H54 (cell line): ENCODE results near the gene OR6X1.
"Not testable (repeated sequence)": the region's sequence is repeated elsewhere in the genome, so short reads cannot be mapped to it uniquely, and the experiment has no call there.

Experiments used
- DNase-seq: peaks from one replicate; pipeline ENCODE4 v3.0.0; 2011; ENCODE audit warnings: low spot score, mixed read lengths; ENCODE audit not compliant: insufficient read length
- FAIRE-seq: peaks from 3 replicates; lab custom pipeline; 2011; peaks lifted over from hg19 to GRCh38; lab: Jason Lieb, UNC
- POLR2A ChIP-seq: IDR thresholded peaks from 2 replicates; pipeline ENCODE4 v1.6.1; 2011; ENCODE audit warnings: low read depth, mild to moderate bottlenecking, low read length

The OR6X1 gene

DNA sequence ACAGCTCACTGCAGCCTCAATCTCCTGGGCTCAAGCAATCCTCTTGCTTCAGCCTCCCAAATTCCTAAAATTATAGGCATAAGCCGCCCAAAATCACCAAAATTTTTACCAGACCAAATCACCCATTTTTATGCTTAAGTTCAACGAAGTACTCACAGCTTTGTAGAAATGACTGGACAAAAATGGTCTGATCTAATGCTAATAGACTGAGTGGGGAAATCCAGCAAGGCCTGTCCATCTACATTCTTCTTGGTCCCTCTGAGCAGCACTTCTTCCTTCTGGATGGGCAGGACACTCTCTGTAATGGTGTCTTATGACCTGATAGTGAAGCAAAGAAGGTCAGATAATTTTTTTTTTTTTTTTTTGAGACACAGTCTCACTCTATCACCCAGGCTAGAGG lies 18.7 kb upstream of the OR6X1 start:
- TF ChIP-seq POLR2A: no peak
- no peak for DNase-seq
- FAIRE-seq: no peak

DNA sequence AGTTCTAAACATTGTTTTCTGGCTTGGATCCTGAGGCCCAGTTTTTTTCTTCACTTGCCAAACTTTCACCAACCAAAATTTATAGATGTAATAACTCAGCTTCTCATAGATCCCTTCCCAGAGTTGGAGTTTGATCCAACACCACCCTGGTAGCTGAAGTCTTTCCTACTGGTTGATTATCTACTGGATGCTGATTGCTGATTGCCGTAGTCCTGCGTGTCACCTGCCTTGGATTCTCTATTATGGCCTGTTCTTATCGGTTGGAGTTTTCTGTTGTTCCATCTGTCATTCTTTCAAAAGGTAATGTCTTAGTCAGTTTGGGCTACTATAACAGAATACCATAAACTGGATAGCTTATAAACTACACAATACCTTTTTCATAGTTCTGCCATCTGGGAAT lies 17.3 kb upstream of the OR6X1 start:
- no peak for TF ChIP-seq POLR2A
- DNase-seq (no peak), FAIRE-seq (no peak)

DNA sequence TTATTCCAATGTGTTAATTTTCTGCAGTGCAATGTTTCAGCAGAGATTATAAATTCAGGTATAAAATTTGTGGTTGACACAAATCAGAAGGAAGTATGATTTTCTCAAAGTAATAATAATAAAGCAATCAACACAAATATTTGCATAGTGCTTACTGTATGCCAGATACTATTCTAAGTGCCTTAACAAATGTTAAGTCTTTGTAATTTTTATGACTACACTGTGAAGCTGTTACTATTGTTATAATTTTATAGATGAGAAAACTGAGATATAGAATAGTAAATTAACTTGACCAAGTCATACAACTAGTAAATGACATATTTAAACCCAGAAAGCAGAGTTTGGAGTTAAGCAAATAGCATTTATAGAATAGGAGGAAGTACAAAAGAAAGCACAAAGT lies 16.4 kb upstream of the OR6X1 start:
- DNase-seq (no peak), FAIRE-seq (no peak)
- no peak for TF ChIP-seq POLR2A

DNA sequence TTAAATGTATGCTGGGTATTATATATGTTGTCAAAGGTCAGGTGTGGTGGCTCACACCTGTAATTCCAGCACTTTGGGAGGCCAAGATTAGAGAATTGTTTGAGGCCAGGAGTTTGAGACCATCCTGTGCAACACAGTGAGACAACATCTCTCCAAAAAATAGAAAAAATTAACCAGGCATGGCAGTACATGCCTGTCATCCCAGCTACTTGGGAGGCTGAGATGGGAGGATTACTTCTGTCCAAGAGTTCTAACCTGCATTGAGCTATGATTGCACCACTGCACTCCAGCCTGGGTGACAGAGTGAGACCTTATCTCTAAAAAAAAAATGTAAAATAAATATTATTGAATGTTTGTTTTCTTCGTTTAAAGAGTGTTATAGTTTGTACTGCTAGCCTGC lies 11.3 kb upstream of the OR6X1 start:
- no peak for FAIRE-seq
- no peak for TF ChIP-seq POLR2A
- DNase-seq: no peak

DNA sequence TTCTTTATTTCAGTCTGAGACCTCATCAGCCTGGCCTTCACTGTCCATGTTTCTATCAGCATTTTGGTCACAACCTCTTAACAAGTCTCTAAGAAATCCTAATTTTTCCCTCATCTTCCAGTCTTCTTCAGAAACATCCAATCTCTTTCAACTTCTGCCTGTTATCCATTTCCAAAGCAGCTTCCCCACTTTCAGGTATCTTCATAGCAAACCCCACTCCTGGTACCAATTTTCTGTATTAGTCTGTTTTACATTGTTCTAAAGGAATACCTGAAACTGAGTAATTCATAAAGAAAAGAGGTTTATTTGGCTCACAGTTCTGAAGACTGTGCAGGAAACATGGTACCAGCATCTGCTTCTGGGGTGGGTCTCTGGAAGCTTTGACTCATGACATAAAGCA lies 8.1 kb upstream of the OR6X1 start:
- DNase-seq (no peak), FAIRE-seq (no peak)
- no peak for TF ChIP-seq POLR2A

DNA sequence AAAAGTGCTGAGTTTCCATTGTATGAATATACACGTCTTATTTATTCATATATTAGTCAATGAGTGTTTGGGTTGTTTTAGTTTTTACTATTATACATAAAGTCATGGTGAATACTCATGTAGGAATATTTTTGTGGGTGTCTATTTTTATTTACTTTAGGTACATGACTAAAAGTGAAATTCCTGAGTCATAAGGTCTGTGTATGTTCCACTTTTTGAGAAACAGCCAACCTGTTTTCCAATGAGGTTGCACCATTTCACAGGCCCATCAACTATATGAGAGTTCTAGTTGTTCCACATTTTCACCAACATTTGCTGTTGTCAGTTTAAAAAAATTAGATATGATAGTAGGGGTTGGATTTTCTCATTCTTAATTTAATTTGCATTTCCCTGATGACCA lies 6.6 kb upstream of the OR6X1 start:
- FAIRE-seq (no peak), DNase-seq (no peak)
- TF ChIP-seq POLR2A: no peak

DNA sequence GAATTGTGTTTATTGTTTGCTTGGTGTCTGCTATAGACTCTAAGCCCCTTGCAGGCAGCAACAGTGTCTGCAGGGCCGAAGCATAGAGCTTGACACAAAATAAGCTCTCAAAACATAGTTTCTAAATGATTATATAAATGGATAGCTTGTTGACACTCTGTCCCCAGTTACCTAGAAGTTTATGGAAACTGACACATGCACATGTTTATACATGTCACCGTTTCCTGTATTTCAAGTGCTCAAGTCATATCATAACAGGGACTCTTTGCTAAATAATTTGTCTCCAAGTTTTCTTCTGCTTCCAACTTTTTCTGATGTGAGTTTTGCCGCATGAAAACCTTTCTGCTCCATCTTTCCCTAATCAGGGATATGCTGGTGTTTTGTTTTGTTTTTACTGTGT lies 3.7 kb upstream of the OR6X1 start:
- TF ChIP-seq POLR2A: no peak
- no peak for DNase-seq
- FAIRE-seq: no peak

DNA sequence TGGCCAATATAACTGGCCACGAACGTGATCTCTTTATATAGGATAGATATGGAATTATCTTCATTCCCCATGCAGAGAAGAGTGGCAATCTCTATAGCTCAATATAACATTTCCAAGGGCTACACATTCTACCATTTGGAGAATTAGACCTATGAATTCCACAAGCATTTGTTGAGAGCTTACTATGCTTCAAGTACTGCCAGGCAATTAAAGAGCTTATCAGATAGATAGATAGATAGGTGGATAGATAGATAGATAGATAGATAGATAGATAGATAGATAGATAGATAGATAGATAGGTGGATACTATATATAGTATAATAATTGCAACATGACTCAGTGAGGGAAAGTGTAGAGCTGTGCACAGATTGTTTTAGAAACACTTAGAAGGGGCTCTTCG lies 1.5 kb upstream of the OR6X1 start:
- TF ChIP-seq POLR2A: no peak
- no peak for DNase-seq
- no peak for FAIRE-seq

DNA sequence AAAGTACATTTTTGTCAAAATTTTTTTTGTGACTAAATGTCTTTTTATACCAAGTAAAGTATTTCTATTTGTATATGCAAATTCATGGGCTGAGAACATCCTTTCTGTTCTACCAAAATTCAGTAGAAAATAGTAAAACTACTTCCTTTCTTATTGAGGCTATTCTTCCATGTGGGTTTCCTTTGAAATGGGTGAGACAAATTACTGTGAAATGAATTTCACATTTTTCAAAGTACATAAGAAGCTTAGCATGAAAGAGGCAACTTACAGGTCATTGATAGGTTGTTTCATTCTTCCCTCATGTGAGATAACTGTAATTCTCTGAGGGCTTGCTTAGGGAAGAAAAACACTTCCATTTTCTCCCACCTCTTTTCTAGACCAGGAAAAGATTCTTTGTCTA lies 1.0 kb upstream of the OR6X1 start:
- no peak for TF ChIP-seq POLR2A
- no peak for FAIRE-seq
- DNase-seq: no peak

DNA sequence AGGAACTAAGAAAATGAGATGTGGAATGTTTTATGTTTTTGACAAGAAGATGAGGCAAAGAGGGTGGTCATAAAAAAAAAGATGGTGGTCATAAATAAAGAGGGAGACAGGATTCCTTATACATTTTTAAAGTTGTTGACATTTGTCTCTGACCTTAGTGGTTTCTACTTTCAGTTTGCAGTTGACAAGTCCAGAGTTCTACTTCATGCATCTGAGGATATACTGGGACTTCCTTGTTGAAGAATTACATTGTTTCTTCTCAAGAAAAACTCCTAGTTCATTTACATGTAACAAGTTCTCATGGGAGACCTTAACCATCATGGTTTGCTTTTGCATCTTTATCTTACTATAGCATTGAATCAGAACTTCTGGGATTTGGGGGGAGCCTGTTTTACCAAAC lies 1.2 kb downstream of the OR6X1 start:
- TF ChIP-seq POLR2A: no peak
- DNase-seq (no peak), FAIRE-seq (no peak)

DNA sequence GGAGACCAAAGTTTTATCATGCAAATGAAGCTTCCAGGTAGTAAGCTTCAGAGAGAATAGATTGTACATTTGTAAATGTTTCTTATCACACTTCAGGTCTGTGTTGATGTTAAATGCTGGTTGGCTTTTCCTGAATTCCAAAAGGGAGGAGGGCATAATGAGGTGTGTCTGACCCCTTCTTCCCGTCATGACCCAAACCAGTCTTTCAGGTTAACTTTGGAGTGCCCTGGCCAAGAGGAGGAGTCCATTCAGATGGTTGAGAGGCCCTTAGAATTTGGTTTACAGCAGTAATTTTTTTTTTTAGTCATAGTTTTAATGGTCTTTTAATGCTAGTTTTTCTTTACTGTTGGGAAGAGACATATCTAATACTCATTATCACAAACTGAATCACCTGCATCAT lies 2.5 kb downstream of the OR6X1 start:
- FAIRE-seq: no peak
- DNase-seq: no peak
- no peak for TF ChIP-seq POLR2A

DNA sequence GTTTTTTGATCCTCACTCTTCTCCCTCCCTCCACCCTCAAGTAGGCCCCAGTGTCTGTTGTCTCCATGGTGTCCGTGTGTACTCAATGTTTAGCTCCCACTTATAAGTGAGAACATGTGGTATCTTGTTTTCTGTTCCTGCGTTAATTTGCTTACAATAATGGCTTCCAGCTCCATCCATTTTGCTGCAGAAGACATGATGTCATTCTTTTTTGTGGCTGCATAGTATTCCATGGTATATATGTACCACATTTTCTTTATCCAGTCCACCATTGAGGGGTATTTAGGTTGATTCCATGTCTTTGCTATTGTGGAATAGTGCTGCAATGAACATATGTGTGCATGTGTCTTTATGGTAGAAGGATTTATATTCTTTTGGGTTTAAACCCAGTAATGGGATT lies 6.0 kb downstream of the OR6X1 start:
- DNase-seq, FAIRE-seq: not testable (repeated sequence)

DNA sequence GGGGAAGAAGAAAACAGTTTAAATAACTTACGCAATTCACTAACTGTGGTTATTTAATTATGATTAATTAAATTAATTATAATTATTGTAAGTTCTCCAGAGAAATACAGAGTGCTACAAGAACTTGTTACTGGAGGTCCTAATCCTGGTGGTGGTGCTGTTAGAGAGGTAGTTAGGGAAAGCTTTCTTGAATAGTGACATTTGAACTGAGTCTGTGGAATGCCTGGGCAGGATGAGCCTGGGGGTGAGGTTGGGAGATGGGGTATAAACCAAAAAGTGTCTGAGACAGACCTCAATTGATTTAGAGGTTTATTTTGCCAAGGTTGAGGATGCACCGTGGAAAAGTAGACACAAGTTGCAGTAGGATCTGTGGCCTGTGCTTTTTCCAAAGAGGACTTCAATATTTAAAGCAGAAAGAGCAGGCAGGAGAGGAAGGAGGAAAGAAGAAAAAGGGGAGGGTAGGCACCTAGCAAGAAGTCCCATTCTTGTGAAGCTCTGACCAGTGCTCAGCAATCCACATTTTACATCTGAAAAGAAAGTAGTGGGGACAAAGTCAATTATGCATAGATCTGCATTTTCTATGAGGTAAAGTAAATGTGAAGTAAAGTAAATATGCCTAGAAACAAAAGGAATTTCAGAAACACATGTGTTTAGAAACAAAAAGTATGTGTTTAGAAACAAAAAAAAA lies 8.4 kb downstream of the OR6X1 start:
- no peak for FAIRE-seq

DNA sequence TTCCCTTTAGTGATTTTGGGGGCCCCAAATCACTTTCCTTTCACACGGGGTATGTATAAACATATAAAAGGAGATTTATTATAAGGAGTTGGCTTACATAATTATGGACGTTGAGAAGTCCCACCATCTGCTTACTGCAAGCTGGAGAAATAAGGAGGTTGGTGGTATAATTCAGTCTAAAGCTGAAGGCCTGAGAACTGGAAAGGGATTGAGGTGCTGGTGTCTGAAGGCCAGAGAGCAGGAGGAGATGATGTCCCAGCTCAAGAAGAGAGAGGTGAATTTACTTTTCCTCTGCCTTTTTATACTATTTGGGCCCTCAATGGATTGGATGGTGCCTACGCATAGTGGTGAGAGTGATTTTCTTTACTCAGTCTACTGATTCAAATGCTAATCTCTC lies 11.6 kb downstream of the OR6X1 start:
- no peak for TF ChIP-seq POLR2A
- no peak for FAIRE-seq
- DNase-seq: no peak

More for the DNA sequence above, 8.4 kb downstream of the OR6X1 start:
- TF ChIP-seq POLR2A: no peak
- no peak for DNase-seq

DNA sequence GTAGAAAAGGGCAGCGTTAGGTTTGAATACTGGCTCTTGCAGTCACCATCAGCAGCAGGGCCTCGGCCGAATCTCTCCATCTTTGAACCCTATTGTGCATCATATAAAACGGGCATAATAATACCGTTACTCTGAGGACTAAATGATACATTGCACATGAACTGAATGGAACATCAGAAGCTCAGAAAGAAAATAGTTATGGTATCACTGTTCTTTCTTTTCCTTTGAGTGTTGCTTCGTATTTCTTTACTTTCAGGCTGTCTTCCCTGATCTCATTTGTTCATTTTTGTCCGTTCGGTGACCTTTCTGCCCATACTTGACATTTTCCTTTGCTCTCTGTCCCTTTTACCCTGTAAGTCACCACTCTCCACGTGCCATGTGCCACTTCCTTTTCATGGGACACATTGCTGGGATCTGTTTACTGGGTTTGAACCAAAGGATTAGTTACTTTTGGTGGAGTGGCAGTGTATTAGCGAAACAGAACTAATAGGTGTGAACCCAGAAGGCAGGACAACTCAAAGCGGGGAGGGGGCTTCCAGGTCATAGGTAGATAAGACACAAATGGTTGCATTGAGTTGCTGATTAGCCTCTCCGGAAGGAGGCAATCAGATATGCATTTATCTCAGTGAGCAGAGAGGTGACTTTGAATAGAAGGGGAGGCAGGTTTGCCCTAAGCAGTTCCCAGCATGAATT lies 12.1 kb downstream of the OR6X1 start:
- FAIRE-seq (no peak), DNase-seq (no peak)
- TF ChIP-seq POLR2A: no peak
